ENCODE data around the gene RYR3.

DNA sequence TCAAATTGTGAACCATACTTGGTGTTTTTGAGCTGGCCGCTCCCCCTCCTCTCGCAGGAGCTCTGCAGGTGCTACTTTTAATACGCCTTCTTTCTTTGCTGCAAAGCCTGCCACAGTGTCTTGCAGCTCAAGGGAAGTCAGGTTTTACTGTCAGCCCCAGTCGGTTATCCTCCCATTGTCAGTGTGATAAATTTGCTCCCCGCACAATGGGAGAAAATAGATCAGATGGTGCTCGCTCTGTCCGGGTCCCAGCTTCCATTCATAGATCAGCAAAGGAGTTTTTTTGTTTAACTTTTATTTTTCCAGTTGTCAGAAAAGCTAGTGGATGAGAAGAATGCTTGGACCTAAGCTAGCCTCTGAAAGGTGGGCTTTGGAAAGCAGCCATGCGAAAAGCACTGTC, 207.7 kb downstream of the RYR3 start:
- TF ChIP-seq, protein P1, sequence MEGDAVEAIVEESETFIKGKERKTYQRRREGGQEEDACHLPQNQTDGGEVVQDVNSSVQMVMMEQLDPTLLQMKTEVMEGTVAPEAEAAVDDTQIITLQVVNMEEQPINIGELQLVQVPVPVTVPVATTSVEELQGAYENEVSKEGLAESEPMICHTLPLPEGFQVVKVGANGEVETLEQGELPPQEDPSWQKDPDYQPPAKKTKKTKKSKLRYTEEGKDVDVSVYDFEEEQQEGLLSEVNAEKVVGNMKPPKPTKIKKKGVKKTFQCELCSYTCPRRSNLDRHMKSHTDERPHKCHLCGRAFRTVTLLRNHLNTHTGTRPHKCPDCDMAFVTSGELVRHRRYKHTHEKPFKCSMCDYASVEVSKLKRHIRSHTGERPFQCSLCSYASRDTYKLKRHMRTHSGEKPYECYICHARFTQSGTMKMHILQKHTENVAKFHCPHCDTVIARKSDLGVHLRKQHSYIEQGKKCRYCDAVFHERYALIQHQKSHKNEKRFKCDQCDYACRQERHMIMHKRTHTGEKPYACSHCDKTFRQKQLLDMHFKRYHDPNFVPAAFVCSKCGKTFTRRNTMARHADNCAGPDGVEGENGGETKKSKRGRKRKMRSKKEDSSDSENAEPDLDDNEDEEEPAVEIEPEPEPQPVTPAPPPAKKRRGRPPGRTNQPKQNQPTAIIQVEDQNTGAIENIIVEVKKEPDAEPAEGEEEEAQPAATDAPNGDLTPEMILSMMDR (IDR thresholded peaks at IDR 0.05): no peak
- TF ChIP-seq EZH2 (IDR thresholded peaks at IDR 0.05; ENCODE audit: borderline replicate concordance, insufficient read depth, low read depth, low read length, poor library complexity, severe bottlenecking): no peak
